Peyer's patch (tissue), 4 donors: ENCODE data around the gene LPA. TPM values are rescaled to one million over a fixed set of nuclear protein-coding genes. Genes with fewer than 3 reads are reported as not detected.
A peak's percentile ranks its signal among the peaks of the same experiment; 100 is the strongest.

Source experiments
- DNase-seq, 3 donors: peaks; one replicate each; pipeline ENCODE4 v3.0.0-alpha.2; 2017 to 2019
- H3K27ac ChIP-seq, 4 donors: fragments of 200-600 bp; sonication (generic); one replicate each; pipeline ENCODE4 v1.5.1; 2016 to 2019
- H3K27me3 ChIP-seq, 2 donors: fragments of 200-600 bp; sonication (generic); one replicate each; pipeline ENCODE4 v1.5.1; 2019
- H3K36me3 ChIP-seq, 3 donors: fragments of 200-600 bp; sonication (generic); one replicate each; pipeline ENCODE4 v1.5.1; 2016 to 2019
- H3K4me1 ChIP-seq, 4 donors: fragments of 200-600 bp; sonication (generic); one replicate each; pipeline ENCODE4 v1.5.1; 2016 to 2019
- H3K4me3 ChIP-seq, 4 donors: fragments of 200-600 bp; sonication (generic); 1 replicate in 3 of 4; 2 replicates in 1 of 4; pipeline ENCODE4 v1.5.1; 2016 to 2019; ENCODE audit warnings: mild to moderate bottlenecking in 1 of 4
- H3K9me3 ChIP-seq, 4 donors: fragments of 200-600 bp; sonication (generic); one replicate each; pipeline ENCODE4 v1.5.1; 2016 to 2019; ENCODE audit warnings: mild to moderate bottlenecking in 1 of 4
- CTCF ChIP-seq, 6 experiments: fragments of 450-650 bp in 4 of 6; fragments of 200-600 bp in 2 of 6; sonication (generic) in 1 of 6; IDR thresholded peaks; one replicate each; pipeline ENCODE4 v1.5.1; 2017 to 2019; ENCODE audit warnings: antibody characterized with exemption in 6 of 6, mild to moderate bottlenecking in 3 of 6, moderate library complexity in 1 of 6
- POLR2A ChIP-seq, 2 donors: fragments of 450-650 bp; IDR thresholded peaks; one replicate each; pipeline ENCODE4 v1.5.1; 2017; ENCODE audit warnings: antibody characterized with exemption in 2 of 2, mild to moderate bottlenecking in 2 of 2, moderate library complexity in 2 of 2
- total RNA-seq, 4 donors: library from RNA; depleted of rRNA; stranded (reverse); fragments of >200 nt; gene quantifications; one replicate each; pipeline ENCODE4 v1.1.0, GENCODE V29; 2016

The LPA gene
- total RNA-seq, 4 donors from 2014 or later, result 0.94 to 2.5 (median 1.7) TPM; not detected in 1

- H3K27ac ChIP-seq, result peak overlapping the region; percentile 75 to 81 (median 77)
These were observed 143.8 kb downstream of the LPA start for GRCh38 chr6:160520043-160520904.

GRCh38 chr6:160519603-160520042 lies 144.5 kb downstream of the LPA start:
- no peak for DNase-seq
- peak overlapping the region; percentile 75 to 81 (median 77) for H3K27ac ChIP-seq
- H3K4me1 ChIP-seq, result peaks cover 0 to 4% (median 0%) of the 10 kb centered on the region in 4 donors
- H3K27me3 ChIP-seq, result no peaks in the 10 kb centered on the region
- H3K4me3 ChIP-seq, result peak overlapping the region; percentile 60 to 78 (median 76)
- no peaks in the 10 kb centered on the region for H3K9me3 ChIP-seq
- no peaks in the 10 kb centered on the region for H3K36me3 ChIP-seq
- TF ChIP-seq POLR2A (IDR thresholded peaks at IDR 0.05) (no peak), CTCF (IDR thresholded peaks at IDR 0.05) (peak in 4 of 6 experiments; percentile 86 to 93 (median 88))

More at GRCh38 chr6:160520043-160520904, 143.8 kb downstream of the LPA start:
- Histone ChIP-seq H3K27me3 (no peaks in the 10 kb centered on the region), H3K4me1 (peaks cover 0 to 4% (median 0%) of the 10 kb centered on the region in 4 donors), H3K4me3 (peak overlapping the region; percentile 60 to 78 (median 76)), H3K9me3 (no peaks in the 10 kb centered on the region), H3K36me3 (no peaks in the 10 kb centered on the region)
- DNase-seq, result peak; percentile 70 to 86 (median 86)
- TF ChIP-seq POLR2A (IDR thresholded peaks at IDR 0.05) (no peak), CTCF (IDR thresholded peaks at IDR 0.05) (peak in 3 of 6 experiments; percentile 4 to 88 (median 88))

- Histone ChIP-seq H3K4me1 (peaks cover 0 to 4% (median 0%) of the 10 kb centered on the region in 4 donors), H3K4me3 (no peak overlapping the region), H3K27me3 (no peaks in the 10 kb centered on the region), H3K36me3 (no peaks in the 10 kb centered on the region), H3K27ac (no peak overlapping the region), H3K9me3 (no peaks in the 10 kb centered on the region)
- no peak for TF ChIP-seq CTCF (IDR thresholded peaks at IDR 0.05)
- TF ChIP-seq POLR2A (IDR thresholded peaks at IDR 0.05), result no peak
- no peak for DNase-seq
These were observed 144.9 kb downstream of the LPA start for GRCh38 chr6:160519133-160519532.

GRCh38 chr6:160513836-160514235 lies 150.2 kb downstream of the LPA start:
- no peaks in the 10 kb centered on the region for H3K27me3 ChIP-seq
- H3K36me3 ChIP-seq, result no peaks in the 10 kb centered on the region
- no peaks in the 10 kb centered on the region for H3K4me1 ChIP-seq
- H3K4me3 ChIP-seq, result no peak overlapping the region
- H3K27ac ChIP-seq, result no peak overlapping the region
- no peaks in the 10 kb centered on the region for H3K9me3 ChIP-seq
- DNase-seq, result no peak
- no peak for TF ChIP-seq CTCF (IDR thresholded peaks at IDR 0.05)
- TF ChIP-seq POLR2A (IDR thresholded peaks at IDR 0.05), result no peak

- Histone ChIP-seq H3K27me3 (no peaks in the 10 kb centered on the region), H3K36me3 (no peaks in the 10 kb centered on the region), H3K9me3 (no peaks in the 10 kb centered on the region), H3K4me1 (no peaks in the 10 kb centered on the region), H3K4me3 (no peak overlapping the region), H3K27ac (no peak overlapping the region)
- no peak for TF ChIP-seq CTCF (IDR thresholded peaks at IDR 0.05)
- TF ChIP-seq POLR2A (IDR thresholded peaks at IDR 0.05), result no peak
- DNase-seq, result no peak
These were observed 153.0 kb downstream of the LPA start for GRCh38 chr6:160510976-160511617.
